Pancreas (tissue), 10 donors: ENCODE measurements around the gene ADAMTSL5. TPM values are rescaled to one million over a fixed set of nuclear protein-coding genes. Genes with fewer than 3 reads are reported as not detected.

Experiments
- ATAC-seq, 4 donors: fragments of 200-7000 bp; cut with Tn5 transposase; one replicate each; pipeline versions ENCODE4 v1.8.0 to v1.9.1; 2020; ENCODE audit warnings: mild to moderate bottlenecking in 4 of 4, moderate library complexity in 4 of 4
- DNase-seq, 6 donors: peaks; one replicate each; pipeline ENCODE4 v3.0.0-alpha.2; 2020
- FAIRE-seq: peaks from 2 replicates; lab custom pipeline; 2012; peaks lifted over from hg19 to GRCh38; lab: Jason Lieb, UNC
- H3K27ac ChIP-seq, 4 donors: fragments of 200-600 bp; sonication (generic); 1 replicate in 3 of 4; 2 replicates in 1 of 4; pipeline versions ENCODE4 v1.5.0 to v1.8.0; 2020
- H3K27me3 ChIP-seq, 4 donors: fragments of 200-600 bp; one replicate each; pipeline ENCODE4 v1.8.0; 2021
- H3K36me3 ChIP-seq, 3 donors: fragments of 200-600 bp; sonication (generic) in 1 of 3; one replicate each; pipeline versions ENCODE4 v1.5.0 to v1.8.0; 2020 to 2021
- H3K4me1 ChIP-seq, 3 donors: fragments of 200-600 bp; one replicate each; pipeline ENCODE4 v1.8.0; 2021
- H3K4me3 ChIP-seq, 4 donors: fragments of 200-600 bp; sonication (generic) in 2 of 4; one replicate each; pipeline versions ENCODE4 v1.5.0 to v1.8.0; 2020 to 2021
- H3K9me3 ChIP-seq, 4 donors: fragments of 200-600 bp; one replicate each; pipeline ENCODE4 v1.8.0; 2021
- WGBS, 2 donors: extraction: QIAGEN DNeasy Blood & Tissue Kit; methylation state at CpG; one replicate each; pipeline ENCODE4 v1.1.7; 2013; 5-methylcytosine and 5-hydroxymethylcytosine counted together
- intact Hi-C, 3 donors: fragments of 100-400 bp; cut with DNase I; formaldehyde crosslinking; loops; one replicate each; pipeline versions ENCODE4 v1.11.1 to v1.14.2; 2022
- polyA plus RNA-seq, 2 donors: library from polyadenylated mRNA; stranded (reverse); fragments of 200-250 nt; gene quantifications; one replicate each; pipeline ENCODE4 v1.2.3, GENCODE V29; 2013
- total RNA-seq, 6 donors: library from RNA; stranded (reverse); fragmentation: NEBNext Ultra II Directional in 4 of 6; extraction: Animal tissue kit (Norgen Biotek cat#: 25700) in 4 of 6; gene quantifications; one replicate each; pipeline versions ENCODE4 v1.2.1 to v1.2.4, GENCODE V29; 2021 to 2023
- TF ChIP-seq, protein P1 (sequence below), 4 donors: fragments of 200-600 bp; sonication (generic) in 3 of 4; IDR thresholded peaks; one replicate each; pipeline versions ENCODE4 v1.5.0 to v1.8.0; 2021; ENCODE audit warnings: antibody characterized with exemption in 4 of 4
- donor health status: healthy with polysubstance abuse.
- donor health status: DM: no; HTN: no; CAD: no; lungs with moderate emphysema.
- donor health status: DM: no; HTN: no; CAD: no.
- donor health status: control.
- donor health status: control.
- donor health status: Bipolar disorder and iron deficiency.
- donor health status: DM: yes; HTN: yes; CAD: no.
- donor health status: DM: no; HTN: no; CAD: no.
- donor health status: DM: no; HTN: no; CAD: no.
- donor health status: DM: yes; HTN: yes; CAD: no.

The ADAMTSL5 gene
- total and polyA plus RNA-seq, 8 donors: 0.23 to 4.0 (median 0.69) TPM

DNA sequence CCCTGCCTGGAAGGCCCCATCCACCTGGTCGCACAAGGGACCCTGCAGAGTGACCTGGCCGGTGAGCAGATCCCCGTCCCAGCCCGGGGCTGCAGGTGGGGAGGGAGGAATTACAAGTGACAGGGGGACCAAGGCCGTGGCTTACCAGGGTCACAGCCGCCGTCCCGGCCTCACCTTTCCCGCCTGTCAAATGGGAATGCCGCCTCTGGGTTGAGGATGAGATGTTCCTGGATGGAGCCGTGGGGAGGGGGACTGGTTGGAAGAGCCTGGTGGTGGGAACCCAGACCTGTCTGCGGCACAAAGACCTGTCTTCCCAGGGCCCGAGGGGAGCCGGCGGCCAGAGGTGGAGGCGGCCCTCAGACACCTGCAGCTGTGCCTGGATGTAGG lies 16.6 kb upstream of the ADAMTSL5 start:
- Histone ChIP-seq H3K36me3 (no peaks in the 10 kb centered on the region), H3K27ac (no peak overlapping the region), H3K9me3 (no peaks in the 10 kb centered on the region), H3K4me3 (no peak overlapping the region), H3K4me1 (no peaks in the 10 kb centered on the region), H3K27me3 (peaks cover 0 to 4% (median 0%) of the 10 kb centered on the region in 4 donors)
- intact Hi-C loops: no loop called here
- DNase-seq: no peak
- TF ChIP-seq, protein P1, sequence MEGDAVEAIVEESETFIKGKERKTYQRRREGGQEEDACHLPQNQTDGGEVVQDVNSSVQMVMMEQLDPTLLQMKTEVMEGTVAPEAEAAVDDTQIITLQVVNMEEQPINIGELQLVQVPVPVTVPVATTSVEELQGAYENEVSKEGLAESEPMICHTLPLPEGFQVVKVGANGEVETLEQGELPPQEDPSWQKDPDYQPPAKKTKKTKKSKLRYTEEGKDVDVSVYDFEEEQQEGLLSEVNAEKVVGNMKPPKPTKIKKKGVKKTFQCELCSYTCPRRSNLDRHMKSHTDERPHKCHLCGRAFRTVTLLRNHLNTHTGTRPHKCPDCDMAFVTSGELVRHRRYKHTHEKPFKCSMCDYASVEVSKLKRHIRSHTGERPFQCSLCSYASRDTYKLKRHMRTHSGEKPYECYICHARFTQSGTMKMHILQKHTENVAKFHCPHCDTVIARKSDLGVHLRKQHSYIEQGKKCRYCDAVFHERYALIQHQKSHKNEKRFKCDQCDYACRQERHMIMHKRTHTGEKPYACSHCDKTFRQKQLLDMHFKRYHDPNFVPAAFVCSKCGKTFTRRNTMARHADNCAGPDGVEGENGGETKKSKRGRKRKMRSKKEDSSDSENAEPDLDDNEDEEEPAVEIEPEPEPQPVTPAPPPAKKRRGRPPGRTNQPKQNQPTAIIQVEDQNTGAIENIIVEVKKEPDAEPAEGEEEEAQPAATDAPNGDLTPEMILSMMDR (IDR thresholded peaks at IDR 0.05): no peak
- 48 to 62% methylated on average over 16 of the region's 16 CpGs for WGBS, 2 donors
- no peak for ATAC-seq
- FAIRE-seq: no peak

DNA sequence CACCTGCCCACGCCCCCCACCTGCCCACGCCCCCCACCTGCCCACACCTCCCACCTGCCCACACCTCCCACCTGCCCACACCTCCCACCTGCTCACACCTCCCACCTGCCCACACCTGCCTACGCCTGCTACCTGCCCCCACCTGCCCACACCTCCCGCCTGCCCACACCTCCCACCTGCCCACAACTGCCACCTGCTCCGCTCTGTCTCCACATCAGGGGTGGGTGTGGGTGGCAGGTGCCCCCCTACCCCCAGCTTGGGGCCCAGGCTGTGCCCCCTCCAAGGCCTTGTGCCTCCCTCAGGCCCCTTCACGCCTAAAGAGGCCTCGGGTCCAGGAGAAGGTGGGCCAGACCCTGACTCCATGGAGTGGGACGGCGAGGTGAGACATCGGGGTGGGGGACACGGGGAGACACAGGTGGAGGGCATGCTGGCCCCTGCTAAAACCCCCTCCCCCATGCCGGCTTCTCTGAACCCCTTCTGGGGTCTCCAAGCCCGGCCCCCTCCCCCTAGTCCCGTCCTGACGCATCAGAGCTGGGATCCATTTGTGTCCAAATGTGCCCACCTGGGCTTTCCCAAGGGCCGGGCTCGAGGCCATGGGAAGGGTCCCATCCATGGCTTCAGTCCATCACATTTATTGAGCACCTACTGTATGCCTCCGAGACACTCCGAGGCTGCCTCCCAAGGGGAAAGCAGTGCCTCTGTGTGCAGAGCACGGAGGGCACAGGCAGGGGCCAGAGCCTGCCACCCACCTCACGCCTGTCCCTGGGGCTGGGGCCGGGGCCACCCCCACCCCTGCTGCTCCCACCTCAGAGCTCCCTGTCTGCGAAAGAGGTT lies 16.0 kb upstream of the ADAMTSL5 start:
- 52 to 62% methylated on average over 21 to 23 of the region's 23 CpGs for WGBS, 2 donors
- no peaks in the 10 kb centered on the region for H3K36me3 ChIP-seq
- TF ChIP-seq, protein P1 (IDR thresholded peaks at IDR 0.05): no peak
- intact Hi-C loops: no loop called here
- no peak for DNase-seq
- no peak for ATAC-seq
- no peaks in the 10 kb centered on the region for H3K4me1 ChIP-seq
- H3K9me3 ChIP-seq: no peaks in the 10 kb centered on the region
- H3K4me3 ChIP-seq: no peak overlapping the region
- H3K27ac ChIP-seq: no peak overlapping the region
- peaks cover 0 to 4% (median 0%) of the 10 kb centered on the region in 4 donors for H3K27me3 ChIP-seq
- FAIRE-seq: no peak

DNA sequence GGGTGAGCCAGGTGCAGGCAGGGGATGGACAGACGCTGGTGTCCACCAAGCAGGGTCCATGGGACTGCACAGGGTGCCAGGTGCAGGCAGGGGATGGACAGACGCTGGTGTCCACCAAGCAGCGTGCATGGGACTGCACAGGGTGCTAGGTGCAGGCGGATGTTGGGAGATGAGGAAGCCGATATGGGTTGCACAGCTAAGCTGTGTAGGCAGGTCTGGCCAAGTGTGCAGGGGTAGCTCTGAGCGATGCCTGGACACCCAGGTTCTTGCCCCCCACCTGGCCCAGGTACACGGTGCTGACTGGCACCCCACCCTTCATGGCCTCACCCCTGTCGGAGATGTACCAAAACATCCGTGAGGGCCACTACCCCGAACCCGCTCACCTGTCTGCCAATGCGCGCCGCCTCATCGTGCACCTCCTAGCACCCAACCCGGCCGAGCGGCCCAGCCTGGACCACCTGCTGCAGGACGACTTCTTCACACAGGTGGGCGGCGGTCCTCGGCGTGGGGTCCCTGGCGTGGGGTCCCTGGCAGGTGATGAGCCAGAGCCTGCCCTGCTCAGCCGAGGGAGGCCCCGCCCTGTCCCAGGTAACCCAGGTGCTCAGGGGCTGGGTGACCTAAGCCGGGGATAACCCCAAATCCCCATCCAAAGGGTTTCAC lies 15.0 kb upstream of the ADAMTSL5 start:
- H3K4me1 ChIP-seq: no peaks in the 10 kb centered on the region
- no peak overlapping the region for H3K4me3 ChIP-seq
- no peak overlapping the region for H3K27ac ChIP-seq
- H3K9me3 ChIP-seq: no peaks in the 10 kb centered on the region
- ATAC-seq (no peak), FAIRE-seq (no peak), DNase-seq (peak in 1 of 6 donors; percentile 78)
- intact Hi-C loops: no loop called here
- WGBS, 2 donors: 56 to 57% methylated on average over 22 to 27 of the region's 27 CpGs
- TF ChIP-seq, protein P1 (IDR thresholded peaks at IDR 0.05): no peak
- H3K27me3 ChIP-seq: peaks cover 0 to 10% (median 2%) of the 10 kb centered on the region in 4 donors
- no peaks in the 10 kb centered on the region for H3K36me3 ChIP-seq

DNA sequence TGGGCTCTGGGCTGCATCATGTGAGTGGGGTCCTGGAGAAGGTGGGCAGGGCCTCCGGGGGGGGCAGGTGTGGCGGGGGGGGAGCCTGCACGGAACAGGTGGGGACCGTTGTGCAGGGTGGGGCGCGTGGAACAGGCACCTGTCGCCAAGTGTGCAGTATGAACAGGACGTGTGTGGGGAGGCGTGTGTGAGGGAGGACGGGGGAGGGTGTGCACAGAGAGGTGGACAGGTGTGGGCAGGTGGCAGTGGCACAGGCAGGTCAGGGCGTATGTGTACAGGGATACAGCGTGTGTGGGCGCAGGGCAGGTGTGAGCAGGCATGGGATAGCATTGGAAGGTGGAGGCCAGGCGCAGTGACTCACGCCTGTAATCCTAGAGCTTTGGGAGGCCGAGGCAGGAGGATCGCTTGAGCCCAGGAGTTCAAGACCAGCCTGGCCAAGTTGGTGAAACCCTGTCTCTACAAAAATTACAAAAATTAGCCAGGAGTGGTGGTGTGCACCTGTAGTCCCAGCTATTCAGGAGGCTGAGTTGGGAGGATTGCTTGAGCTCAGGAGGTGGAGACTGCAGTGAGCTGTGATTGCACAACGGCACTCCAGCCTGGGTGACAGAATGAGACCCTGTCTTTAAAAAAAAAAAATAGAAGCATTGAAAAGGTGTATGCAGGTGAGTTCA lies 14.3 kb upstream of the ADAMTSL5 start:
- TF ChIP-seq, protein P1 (IDR thresholded peaks at IDR 0.05): no peak
- H3K4me1 ChIP-seq: no peaks in the 10 kb centered on the region
- no peaks in the 10 kb centered on the region for H3K9me3 ChIP-seq
- no peaks in the 10 kb centered on the region for H3K36me3 ChIP-seq
- 51 to 52% methylated on average over 17 to 18 of the region's 18 CpGs for whole genome bisulfite sequencing, 2 donors
- no peak for FAIRE-seq
- H3K4me3 ChIP-seq: no peak overlapping the region
- intact Hi-C loops: no loop called here
- no peak for DNase-seq
- no peak overlapping the region for H3K27ac ChIP-seq
- H3K27me3 ChIP-seq: peaks cover 0 to 10% (median 2%) of the 10 kb centered on the region in 4 donors
- ATAC-seq: no peak
